ENCODE data around the gene MAPK13.

MAPK13 gene

GRCh38 chr6:36114798-36115408, 15.4 kb upstream of the MAPK13 start:
- no peak for TF ChIP-seq CTCF (IDR thresholded peaks at IDR 0.05; ENCODE audit: extremely low read depth, insufficient read depth, missing control alignments)
- DNase-seq (ENCODE audit: low spot score), result no peak
- in situ Hi-C loops (cut with MboI; ENCODE audit: low pct_unique_long_range_greater_than_20kb, low sequenced_read_pairs, unreplicated experiment), result no loop called here

- in situ Hi-C loops (cut with MboI; ENCODE audit: low pct_unique_long_range_greater_than_20kb, low sequenced_read_pairs, unreplicated experiment), result no loop called here
- TF ChIP-seq CTCF (IDR thresholded peaks at IDR 0.05; ENCODE audit: extremely low read depth, insufficient read depth, missing control alignments), result no peak
- DNase-seq (ENCODE audit: low spot score), result no peak
Observed at GRCh38 chr6:36115412-36115811, 14.9 kb upstream of the MAPK13 start.

GRCh38 chr6:36116066-36116864, 14.0 kb upstream of the MAPK13 start:
- DNase-seq (ENCODE audit: low spot score), result no peak
- TF ChIP-seq CTCF (IDR thresholded peaks at IDR 0.05; ENCODE audit: extremely low read depth, insufficient read depth, missing control alignments), result no peak
- in situ Hi-C loops (cut with MboI; ENCODE audit: low pct_unique_long_range_greater_than_20kb, low sequenced_read_pairs, unreplicated experiment), result no loop called here

GRCh38 chr6:36116943-36117342, 13.4 kb upstream of the MAPK13 start:
- in situ Hi-C loops (cut with MboI; ENCODE audit: low pct_unique_long_range_greater_than_20kb, low sequenced_read_pairs, unreplicated experiment), result no loop called here
- DNase-seq (ENCODE audit: low spot score), result no peak
- no peak for TF ChIP-seq CTCF (IDR thresholded peaks at IDR 0.05; ENCODE audit: extremely low read depth, insufficient read depth, missing control alignments)

- no peak for TF ChIP-seq CTCF (IDR thresholded peaks at IDR 0.05; ENCODE audit: extremely low read depth, insufficient read depth, missing control alignments)
- in situ Hi-C loops (cut with MboI; ENCODE audit: low pct_unique_long_range_greater_than_20kb, low sequenced_read_pairs, unreplicated experiment), result no loop called here
- DNase-seq (ENCODE audit: low spot score), result no peak
Observed at GRCh38 chr6:36117658-36118549, 12.4 kb upstream of the MAPK13 start.

- TF ChIP-seq CTCF (IDR thresholded peaks at IDR 0.05; ENCODE audit: extremely low read depth, insufficient read depth, missing control alignments), result no peak
- DNase-seq (ENCODE audit: low spot score), result no peak
- in situ Hi-C loops (cut with MboI; ENCODE audit: low pct_unique_long_range_greater_than_20kb, low sequenced_read_pairs, unreplicated experiment), result no loop called here
Observed at GRCh38 chr6:36118550-36119107, 11.7 kb upstream of the MAPK13 start.

All from GM13977 (cell line).